Stimulated activated CD4-positive, alpha-beta T cell treated with anti-CD3 and anti-CD28 coated beads, Interleukin-12 subunit alpha, Interleukin-12 subunit beta, amount 100 ng/mL, for 24 hours (primary cell): ENCODE measurements around the gene PANK1.

Experiments
- DNase-seq, 2 experiments: peaks; one replicate each; pipeline ENCODE4 v3.0.0-alpha.2; 2020; ENCODE audit warnings: low read depth in 2 of 2

The PANK1 gene

GRCh38 chr10:89535171-89536012 is 109.7 kb downstream of the PANK1 start, which contains the start of gene SLC16A12:
Gene SLC16A12 (minus strand): TSS chr10:89535594. CDS start chr10:89462578, 73,016 bp downstream.
- DNase-seq = peak in 1 of 2 experiments; percentile 3

DNA sequence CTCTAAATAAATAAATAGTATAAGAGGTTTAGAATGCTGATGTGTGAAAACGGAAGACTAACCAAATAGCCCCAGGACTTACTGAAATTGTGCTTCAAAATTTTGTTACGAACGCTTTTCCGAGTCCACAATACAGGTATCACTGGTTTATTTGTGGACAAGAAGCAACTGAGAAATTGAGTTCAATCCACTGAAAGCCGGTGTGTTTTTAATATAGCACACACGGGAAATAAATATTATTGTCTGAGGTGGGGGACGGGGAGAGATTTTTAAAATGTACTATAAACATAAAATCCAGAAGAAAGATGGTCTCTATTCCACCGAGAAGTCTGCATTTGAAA is 110.2 kb downstream of the PANK1 start:
- DNase-seq = no peak
